ENCODE measurements around the gene PRKCZ.

- TF ChIP-seq YY1 (IDR thresholded peaks at IDR 0.05; ENCODE audit: low read depth) (no peak), CTCF (IDR thresholded peaks at IDR 0.05) (no peak)
Measured at GRCh38 chr1:2209400-2210083, 159.3 kb downstream of the PRKCZ start.

Measured in SK-N-SH (cell line).